Lower leg skin (tissue), 3 donors: ENCODE results near the gene INPP4B.

Experiments used
- CTCF ChIP-seq, 3 donors: fragments of 450-650 bp; IDR thresholded peaks; one replicate each; pipeline ENCODE4 v1.5.1; 2016; ENCODE audit warnings: antibody characterized with exemption in 3 of 3, mild to moderate bottlenecking in 3 of 3, moderate library complexity in 2 of 3
- POLR2A ChIP-seq, 2 donors: fragments of 450-650 bp; IDR thresholded peaks; one replicate each; pipeline ENCODE4 v1.6.1; 2016 to 2017; ENCODE audit warnings: antibody characterized with exemption in 2 of 2, mild to moderate bottlenecking in 1 of 2, moderate library complexity in 1 of 2

- TF ChIP-seq CTCF (IDR thresholded peaks at IDR 0.05) (no peak), POLR2A (IDR thresholded peaks at IDR 0.05) (no peak)
Measured at GRCh38 chr4:142512161-142512560, 333.9 kb downstream of the INPP4B start.
